ENCODE results near the gene CDH5. TPM values are rescaled to one million over a fixed set of nuclear protein-coding genes. Genes with fewer than 3 reads are reported as not detected.

CDH5 gene
- polyA plus RNA-seq, 1 of the 3 experiments (the other 2 are of a cell fraction) = not detected

GRCh38 chr16:66409156-66409555, 42.7 kb downstream of the CDH5 start:
- TF ChIP-seq FOSL2 (IDR thresholded peaks at IDR 0.05; ENCODE audit: borderline replicate concordance, low read depth) (peak; percentile 44; the same call in 1 of the 2 replicates), NRF1 (IDR thresholded peaks at IDR 0.05; ENCODE audit: low read depth, low read length) (no peak), JUND (IDR thresholded peaks at IDR 0.05) (peak; percentile 48), GATA2 (CRISPR knock-in tag; IDR thresholded peaks at IDR 0.05) (no peak), TCF12 (IDR thresholded peaks at IDR 0.05) (no peak), FOXM1 (IDR thresholded peaks at IDR 0.05; ENCODE audit: low read depth) (no peak), NFIC (IDR thresholded peaks at IDR 0.05; ENCODE audit: borderline replicate concordance) (no peak), MAX (IDR thresholded peaks at IDR 0.05; ENCODE audit: low read depth) (no peak), YY1 (IDR thresholded peaks at IDR 0.05; ENCODE audit: low read depth) (no peak), TEAD4 (IDR thresholded peaks at IDR 0.05; ENCODE audit: borderline replicate concordance, insufficient read depth) (0 out of 2 replicates have a peak, but pooled peaks have one; percentile 9)
- TF ChIP-seq, protein P1, sequence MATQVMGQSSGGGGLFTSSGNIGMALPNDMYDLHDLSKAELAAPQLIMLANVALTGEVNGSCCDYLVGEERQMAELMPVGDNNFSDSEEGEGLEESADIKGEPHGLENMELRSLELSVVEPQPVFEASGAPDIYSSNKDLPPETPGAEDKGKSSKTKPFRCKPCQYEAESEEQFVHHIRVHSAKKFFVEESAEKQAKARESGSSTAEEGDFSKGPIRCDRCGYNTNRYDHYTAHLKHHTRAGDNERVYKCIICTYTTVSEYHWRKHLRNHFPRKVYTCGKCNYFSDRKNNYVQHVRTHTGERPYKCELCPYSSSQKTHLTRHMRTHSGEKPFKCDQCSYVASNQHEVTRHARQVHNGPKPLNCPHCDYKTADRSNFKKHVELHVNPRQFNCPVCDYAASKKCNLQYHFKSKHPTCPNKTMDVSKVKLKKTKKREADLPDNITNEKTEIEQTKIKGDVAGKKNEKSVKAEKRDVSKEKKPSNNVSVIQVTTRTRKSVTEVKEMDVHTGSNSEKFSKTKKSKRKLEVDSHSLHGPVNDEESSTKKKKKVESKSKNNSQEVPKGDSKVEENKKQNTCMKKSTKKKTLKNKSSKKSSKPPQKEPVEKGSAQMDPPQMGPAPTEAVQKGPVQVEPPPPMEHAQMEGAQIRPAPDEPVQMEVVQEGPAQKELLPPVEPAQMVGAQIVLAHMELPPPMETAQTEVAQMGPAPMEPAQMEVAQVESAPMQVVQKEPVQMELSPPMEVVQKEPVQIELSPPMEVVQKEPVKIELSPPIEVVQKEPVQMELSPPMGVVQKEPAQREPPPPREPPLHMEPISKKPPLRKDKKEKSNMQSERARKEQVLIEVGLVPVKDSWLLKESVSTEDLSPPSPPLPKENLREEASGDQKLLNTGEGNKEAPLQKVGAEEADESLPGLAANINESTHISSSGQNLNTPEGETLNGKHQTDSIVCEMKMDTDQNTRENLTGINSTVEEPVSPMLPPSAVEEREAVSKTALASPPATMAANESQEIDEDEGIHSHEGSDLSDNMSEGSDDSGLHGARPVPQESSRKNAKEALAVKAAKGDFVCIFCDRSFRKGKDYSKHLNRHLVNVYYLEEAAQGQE (IDR thresholded peaks at IDR 0.05; ENCODE audit: low read depth, low read length) = no peak
- H3K4me1 ChIP-seq (ENCODE audit: control insufficient read depth in 1 of 2, insufficient read depth in 2 of 2, low read depth in 1 of 2, low read length in 1 of 2) = peaks cover 6 to 15% of the 10 kb centered on the region in 2 experiments; a peak in 3 of 4 replicates
- no peaks in the 10 kb centered on the region for H4K20me1 ChIP-seq (ENCODE audit: insufficient read depth)
- peaks cover 0 to 5% of the 10 kb centered on the region in 2 experiments for H3K36me3 ChIP-seq (replicated peaks in 1 of 2; ENCODE audit: control insufficient read depth in 1 of 2, insufficient read depth in 2 of 2, low read length in 1 of 2)
- H3K4me3 ChIP-seq (ENCODE audit: low read depth in 2 of 2, low read length in 1 of 2) = peak overlapping the region; percentile 32 to 41; a peak in 2 of 4 replicates
- no peaks in the 10 kb centered on the region for H3K79me2 ChIP-seq (ENCODE audit: insufficient read depth)
- no peaks in the 10 kb centered on the region for H3K9me2 ChIP-seq
- H2AFZ ChIP-seq (ENCODE audit: low read depth) = peak overlapping the region; percentile 96; the same call in 1 of the 2 replicates
- POLR2A ChIA-PET = no interaction called here
- no peaks in the 10 kb centered on the region for H3K9me3 ChIP-seq
- no peak for DNase-seq
- no peaks in the 10 kb centered on the region for H3K27me3 ChIP-seq (ENCODE audit: insufficient read depth)
- H3K4me2 ChIP-seq = peak overlapping the region; percentile 76
- H3F3A ChIP-seq (replicated peaks; ENCODE audit: insufficient read depth) = peaks cover 16% of the 10 kb centered on the region
- H3K9ac ChIP-seq = peak overlapping the region; percentile 67
- peak overlapping the region; percentile 85 to 89; a peak in 3 of 4 replicates for H3K27ac ChIP-seq (ENCODE audit: low read depth in 2 of 2, low read length in 1 of 2)
- WGBS (ENCODE audit: low lambda C conversion rate) = 48% methylated on average over 5 of the region's 5 CpGs
- CTCF ChIA-PET = interaction anchor here (0.6 to 15.6 kb wide), 3 partner anchors 21 to 688 kb away, joined by 3 to 299 read pairs (median 3); no protein-coding TSS in a partner anchor

DNA sequence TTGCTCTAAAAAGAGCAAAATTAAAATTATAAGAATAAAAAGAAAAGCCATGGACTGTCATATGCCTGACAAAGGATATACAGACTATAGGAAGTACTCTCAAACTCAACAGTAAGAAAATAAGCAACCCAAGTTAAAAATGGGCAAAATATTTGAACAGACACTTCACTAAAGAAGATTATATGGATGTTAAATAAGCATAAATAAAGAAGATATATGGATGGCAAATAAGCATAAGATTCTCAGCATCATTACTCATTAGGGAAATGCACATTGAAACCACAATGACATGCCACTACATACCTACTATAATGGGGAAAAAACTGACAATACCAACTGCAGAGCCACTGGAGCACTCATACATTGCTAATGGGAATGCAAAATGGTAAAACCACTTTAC, 45.7 kb downstream of the CDH5 start:
- Histone ChIP-seq H3K27me3 (ENCODE audit: insufficient read depth) (no peaks in the 10 kb centered on the region), H3K4me1 (ENCODE audit: control insufficient read depth in 1 of 2, insufficient read depth in 2 of 2, low read depth in 1 of 2, low read length in 1 of 2) (peaks cover 6 to 12% of the 10 kb centered on the region in 2 experiments; a peak in 3 of 4 replicates), H3K36me3 (replicated peaks in 1 of 2; ENCODE audit: control insufficient read depth in 1 of 2, insufficient read depth in 2 of 2, low read length in 1 of 2) (peaks cover 0 to 5% of the 10 kb centered on the region in 2 experiments), H3F3A (replicated peaks; ENCODE audit: insufficient read depth) (peaks cover 16% of the 10 kb centered on the region), H3K9me2 (no peaks in the 10 kb centered on the region), H2AFZ (ENCODE audit: low read depth) (no peak overlapping the region), H4K20me1 (ENCODE audit: insufficient read depth) (no peaks in the 10 kb centered on the region), H3K27ac (ENCODE audit: low read depth in 2 of 2, low read length in 1 of 2) (no peak overlapping the region), H3K79me2 (ENCODE audit: insufficient read depth) (no peaks in the 10 kb centered on the region), H3K4me3 (ENCODE audit: low read depth in 2 of 2, low read length in 1 of 2) (no peak overlapping the region), H3K9me3 (no peaks in the 10 kb centered on the region), H3K4me2 (no peak overlapping the region), H3K9ac (no peak overlapping the region)
- ChIA-PET POLR2A (no interaction called here), CTCF (no interaction called here)
- no peak for DNase-seq
- TF ChIP-seq RCOR1 (IDR thresholded peaks at IDR 0.05; ENCODE audit: low read length) = no peak
- no peak for TF ChIP-seq RFX5 (IDR thresholded peaks at IDR 0.05; ENCODE audit: low read length)
- TF ChIP-seq TAF1 (IDR thresholded peaks at IDR 0.05; ENCODE audit: borderline replicate concordance, low read depth, low read length) = no peak
- TF ChIP-seq RAD21 (IDR thresholded peaks at IDR 0.05; ENCODE audit: low read length) = no peak
- TF ChIP-seq MXI1 (IDR thresholded peaks at IDR 0.05; ENCODE audit: low read depth, low read length) = no peak
- no peak for TF ChIP-seq GATA2 (CRISPR knock-in tag; IDR thresholded peaks at IDR 0.05)
- no peak for TF ChIP-seq MAX (IDR thresholded peaks at IDR 0.05; ENCODE audit: low read depth)
- no peak for TF ChIP-seq YY1 (IDR thresholded peaks at IDR 0.05; ENCODE audit: low read depth)
- TF ChIP-seq, protein P2, sequence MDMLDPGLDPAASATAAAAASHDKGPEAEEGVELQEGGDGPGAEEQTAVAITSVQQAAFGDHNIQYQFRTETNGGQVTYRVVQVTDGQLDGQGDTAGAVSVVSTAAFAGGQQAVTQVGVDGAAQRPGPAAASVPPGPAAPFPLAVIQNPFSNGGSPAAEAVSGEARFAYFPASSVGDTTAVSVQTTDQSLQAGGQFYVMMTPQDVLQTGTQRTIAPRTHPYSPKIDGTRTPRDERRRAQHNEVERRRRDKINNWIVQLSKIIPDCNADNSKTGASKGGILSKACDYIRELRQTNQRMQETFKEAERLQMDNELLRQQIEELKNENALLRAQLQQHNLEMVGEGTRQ (IDR thresholded peaks at IDR 0.05; ENCODE audit: borderline replicate concordance, low read depth, low read length) = no peak
- TF ChIP-seq, protein P3, sequence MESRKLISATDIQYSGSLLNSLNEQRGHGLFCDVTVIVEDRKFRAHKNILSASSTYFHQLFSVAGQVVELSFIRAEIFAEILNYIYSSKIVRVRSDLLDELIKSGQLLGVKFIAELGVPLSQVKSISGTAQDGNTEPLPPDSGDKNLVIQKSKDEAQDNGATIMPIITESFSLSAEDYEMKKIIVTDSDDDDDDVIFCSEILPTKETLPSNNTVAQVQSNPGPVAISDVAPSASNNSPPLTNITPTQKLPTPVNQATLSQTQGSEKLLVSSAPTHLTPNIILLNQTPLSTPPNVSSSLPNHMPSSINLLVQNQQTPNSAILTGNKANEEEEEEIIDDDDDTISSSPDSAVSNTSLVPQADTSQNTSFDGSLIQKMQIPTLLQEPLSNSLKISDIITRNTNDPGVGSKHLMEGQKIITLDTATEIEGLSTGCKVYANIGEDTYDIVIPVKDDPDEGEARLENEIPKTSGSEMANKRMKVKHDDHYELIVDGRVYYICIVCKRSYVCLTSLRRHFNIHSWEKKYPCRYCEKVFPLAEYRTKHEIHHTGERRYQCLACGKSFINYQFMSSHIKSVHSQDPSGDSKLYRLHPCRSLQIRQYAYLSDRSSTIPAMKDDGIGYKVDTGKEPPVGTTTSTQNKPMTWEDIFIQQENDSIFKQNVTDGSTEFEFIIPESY (IDR thresholded peaks at IDR 0.05; ENCODE audit: borderline replicate concordance, low read depth) = no peak
